Skeletal muscle cell (primary cell): Measurements from ENCODE around the gene PPP6R2.
"Not testable (repeated sequence)": the region's sequence is repeated elsewhere in the genome, so short reads cannot be mapped to it uniquely, and the experiment has no call there.

Source experiments
- DNase-seq: peaks from one replicate; pipeline ENCODE4 v3.0.0-alpha.2; 2010; ENCODE audit warnings: low read depth
- H3K4me3 ChIP-seq: 2 replicates; pipeline ENCODE4 v1.5.1; 2011; ENCODE audit warnings: low read depth, mild to moderate bottlenecking, control low read depth, low read length, moderate library complexity

The PPP6R2 gene

DNA sequence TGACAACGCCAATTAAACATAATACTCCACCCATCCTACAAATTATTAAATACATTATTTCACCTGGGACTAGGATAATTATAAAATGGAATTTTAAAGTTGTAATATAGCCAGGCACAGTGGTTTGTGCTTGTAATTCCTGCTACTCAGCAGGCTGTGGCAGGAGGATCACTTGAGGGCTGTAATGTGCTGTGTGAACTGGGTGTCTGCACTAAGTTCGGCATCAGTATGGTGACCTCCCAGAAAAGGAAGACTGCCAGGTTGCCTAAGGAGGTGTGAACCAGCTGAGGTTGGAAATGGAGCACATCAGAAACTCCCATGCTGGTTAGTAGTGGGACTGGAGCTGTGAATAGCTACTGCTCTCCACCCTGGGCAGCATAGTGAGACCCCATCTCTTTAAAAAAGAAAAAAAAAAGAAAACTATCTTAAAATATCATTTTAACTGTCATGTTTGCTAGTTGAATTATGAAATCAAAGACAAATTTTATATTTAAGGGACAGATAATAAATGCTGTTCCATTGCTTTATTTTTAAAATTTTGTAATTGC is 28.0 kb downstream of the PPP6R2 start:
- H3K4me3 ChIP-seq, result no peak overlapping the region
- DNase-seq, result no peak

DNA sequence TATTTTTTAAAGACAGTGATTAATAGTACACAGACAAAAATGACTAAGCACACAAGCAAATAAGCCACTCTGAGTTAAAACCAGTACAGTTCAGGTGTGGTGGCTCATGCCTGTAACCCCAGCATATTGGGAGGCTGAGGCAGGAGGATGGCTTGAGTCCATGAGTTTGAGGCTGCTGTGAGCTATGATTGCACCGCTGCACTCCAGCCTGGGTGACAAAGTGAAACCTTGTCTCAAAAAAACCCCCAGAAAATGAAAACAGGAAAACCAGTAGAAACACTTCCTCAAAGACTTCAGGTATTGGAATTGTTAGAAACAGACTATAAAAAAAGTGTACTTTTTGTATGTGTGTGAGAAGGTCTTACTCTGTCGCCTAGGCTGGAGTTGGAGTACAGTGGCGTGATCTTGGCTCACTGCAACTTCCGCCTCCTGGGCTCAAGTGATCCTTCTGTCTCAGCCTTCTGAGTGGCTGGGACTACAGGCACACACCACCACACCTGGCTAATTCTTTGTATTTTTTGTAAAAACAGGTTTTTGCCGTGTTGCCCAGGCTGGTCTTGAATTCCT is 33.0 kb downstream of the PPP6R2 start:
- H3K4me3 ChIP-seq, result no peak overlapping the region
- no peak for DNase-seq

DNA sequence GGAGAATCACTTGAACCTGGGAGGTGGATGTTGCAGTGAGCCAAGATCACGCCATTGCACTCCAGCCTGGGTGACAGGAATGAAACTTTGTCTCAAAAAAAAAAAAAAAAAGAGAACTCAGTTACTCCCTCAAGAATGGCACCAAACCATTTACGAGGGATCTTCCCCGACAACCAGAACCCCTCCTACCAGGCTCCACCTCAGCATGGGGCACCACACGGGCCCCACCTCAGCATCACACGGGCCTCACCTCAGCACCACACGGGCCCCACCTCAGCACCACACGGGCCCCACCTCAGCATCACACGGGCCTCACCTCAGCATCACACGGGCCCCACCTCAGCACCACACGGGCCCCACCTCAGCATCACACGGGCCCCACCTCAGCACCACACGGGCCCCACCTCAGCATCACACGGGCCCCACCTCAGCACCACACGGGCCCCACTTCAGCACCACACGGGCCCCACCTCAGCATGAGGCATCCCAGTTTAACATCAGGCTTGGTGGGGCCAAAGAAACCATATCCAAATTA is 38.0 kb downstream of the PPP6R2 start:
- DNase-seq, H3K4me3 ChIP-seq: not testable (repeated sequence)

DNA sequence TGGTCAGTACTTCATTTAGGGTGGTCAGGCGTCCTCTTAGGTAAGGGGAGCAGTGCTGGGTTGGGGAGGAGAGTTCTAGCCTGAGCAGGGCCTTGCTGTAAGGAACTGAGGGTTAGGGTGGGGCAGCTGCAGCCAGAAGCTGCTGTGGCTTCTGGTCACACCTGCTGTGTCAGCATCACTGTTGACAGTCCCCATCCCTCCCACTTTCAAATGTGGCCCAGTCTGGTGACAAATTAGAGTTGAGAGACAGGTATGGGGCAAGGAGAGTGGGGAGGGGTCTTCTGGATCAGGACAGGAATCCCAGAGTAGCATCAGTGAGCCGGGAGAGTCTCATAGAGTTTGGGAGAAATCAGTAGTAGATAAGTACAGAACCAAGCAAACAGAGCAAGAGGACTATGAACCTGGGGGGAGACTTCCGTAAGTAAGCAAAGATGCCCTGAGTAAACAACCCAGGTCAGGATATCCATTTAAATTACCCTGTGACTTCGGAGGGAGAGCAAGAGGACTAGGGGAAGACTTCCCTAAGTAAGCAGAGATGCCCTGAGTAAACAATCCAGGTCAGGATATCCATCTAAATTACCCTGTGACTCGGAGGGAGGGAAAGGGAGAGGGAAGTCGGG is 53.7 kb downstream of the PPP6R2 start:
- no peak overlapping the region for H3K4me3 ChIP-seq
- no peak for DNase-seq

DNA sequence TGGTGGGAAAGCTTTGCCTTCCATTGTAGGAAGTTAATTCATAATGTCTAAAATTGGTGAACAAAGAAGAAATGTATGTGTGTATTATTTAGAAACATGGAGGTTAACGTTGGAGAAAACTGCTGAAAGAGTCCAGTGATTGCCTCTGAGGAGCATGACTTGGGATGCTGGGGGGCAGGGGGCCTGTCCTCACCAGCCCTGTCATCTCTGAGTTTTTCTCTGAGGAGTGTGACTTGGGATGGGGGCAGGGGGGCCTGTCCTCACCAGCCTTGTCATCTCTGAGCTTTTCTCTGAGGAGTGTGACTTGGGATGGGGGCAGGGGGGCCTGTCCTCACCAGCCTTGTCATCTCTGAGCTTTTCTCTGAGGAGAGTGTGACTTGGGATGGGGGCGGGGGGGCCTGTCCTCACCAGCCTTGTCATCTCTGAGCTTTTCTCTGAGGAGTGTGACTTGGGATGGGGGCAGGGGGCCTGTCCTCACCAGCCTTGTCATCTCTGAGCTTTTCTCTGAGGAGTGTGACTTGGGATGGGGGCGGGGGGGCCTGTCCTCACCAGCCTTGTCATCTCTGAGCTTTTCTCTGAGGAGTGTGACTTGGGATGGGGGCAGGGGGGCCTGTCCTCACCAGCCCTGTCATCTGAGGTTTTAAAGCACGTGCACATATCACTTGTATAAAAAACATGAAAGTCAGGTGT is 54.4 kb downstream of the PPP6R2 start:
- not testable (repeated sequence) for H3K4me3 ChIP-seq, DNase-seq

DNA sequence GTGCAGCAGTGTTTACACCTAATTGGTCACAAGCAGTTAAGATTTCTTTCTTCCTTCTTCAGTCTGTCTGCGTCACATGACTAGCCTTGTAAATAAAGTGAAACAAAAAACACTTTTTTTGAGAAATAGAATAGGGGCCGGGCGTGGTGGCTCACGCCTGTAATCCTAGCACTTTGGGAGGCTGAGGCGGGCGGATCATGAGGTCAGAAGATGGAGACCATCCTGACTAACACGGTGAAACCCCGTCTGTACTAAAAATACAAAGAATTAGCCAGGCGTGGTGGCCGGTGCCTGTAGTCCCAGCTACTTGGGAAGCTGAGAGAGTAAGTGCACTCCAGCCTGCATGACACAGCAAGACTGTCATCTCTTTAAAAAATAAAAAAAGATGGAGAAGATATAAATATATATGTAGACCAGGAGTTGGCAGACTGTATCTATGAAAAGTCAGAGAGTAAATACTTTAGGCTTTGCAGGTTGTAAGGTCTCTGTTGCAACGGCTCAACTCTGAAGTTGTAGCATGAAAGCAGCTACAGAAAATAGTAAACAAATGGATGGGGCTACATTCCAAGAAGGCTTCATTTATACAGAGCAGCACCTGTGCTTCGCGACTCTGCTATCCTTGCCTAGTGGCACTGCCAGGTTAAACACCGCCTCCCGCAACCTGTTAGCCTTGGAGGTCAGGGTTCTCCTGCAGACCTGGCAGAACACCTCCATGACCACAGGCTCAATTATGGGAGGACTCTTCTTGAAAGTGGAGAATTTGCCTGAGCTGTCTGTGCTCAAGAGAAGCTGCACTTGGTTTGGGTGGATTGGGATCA is 55.9 kb downstream of the PPP6R2 start:
- H3K4me3 ChIP-seq, result no peak overlapping the region
- DNase-seq, result no peak

DNA sequence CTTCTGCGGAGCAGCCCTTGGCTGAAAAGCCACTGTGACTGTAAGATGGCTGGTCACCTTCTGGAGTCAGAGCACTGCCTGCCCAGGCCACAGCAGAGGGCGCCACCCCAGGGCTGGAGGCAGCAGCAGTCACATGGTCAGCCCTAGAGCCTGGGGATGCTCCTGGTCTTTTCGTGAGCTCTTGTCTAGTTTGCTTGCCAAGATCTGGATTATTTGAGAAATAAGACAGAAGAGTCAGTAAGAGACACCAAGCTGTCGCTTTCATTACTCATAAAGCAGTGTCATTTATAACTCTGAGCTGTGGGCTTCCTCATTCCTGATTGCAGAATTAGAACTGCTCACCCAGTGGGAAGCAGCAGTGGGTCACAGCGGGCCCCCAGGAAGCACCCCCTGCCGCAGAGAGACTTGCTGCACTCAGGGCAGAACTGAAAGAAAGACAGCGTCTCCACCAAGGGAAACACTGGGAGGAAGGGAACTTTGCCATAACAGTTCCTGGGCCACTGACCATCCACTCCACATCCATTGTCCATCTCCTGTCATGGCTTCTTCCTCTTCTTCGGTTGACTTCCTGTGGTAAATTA is 56.7 kb downstream of the PPP6R2 start:
- no peak overlapping the region for H3K4me3 ChIP-seq
- no peak for DNase-seq

DNA sequence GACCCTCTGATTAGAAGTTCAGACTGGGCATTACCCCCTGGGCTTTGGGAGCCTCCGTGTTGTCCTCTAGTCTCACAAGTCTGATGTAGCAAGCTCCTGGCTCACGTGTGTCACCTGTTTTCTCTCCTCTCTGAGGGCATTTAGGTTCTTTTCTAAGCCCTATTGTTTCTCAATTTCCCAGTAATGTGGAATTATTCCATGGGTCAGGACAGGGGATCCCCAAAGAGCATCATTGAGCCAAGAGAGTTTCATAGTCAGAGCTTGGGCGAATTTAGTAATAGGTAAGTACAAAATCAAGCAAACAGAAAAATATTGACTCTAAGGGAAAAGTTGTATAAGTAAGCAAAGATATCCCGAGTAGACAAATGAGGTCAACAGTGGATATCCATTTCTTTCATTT is 57.3 kb downstream of the PPP6R2 start:
- DNase-seq, result no peak
- no peak overlapping the region for H3K4me3 ChIP-seq

DNA sequence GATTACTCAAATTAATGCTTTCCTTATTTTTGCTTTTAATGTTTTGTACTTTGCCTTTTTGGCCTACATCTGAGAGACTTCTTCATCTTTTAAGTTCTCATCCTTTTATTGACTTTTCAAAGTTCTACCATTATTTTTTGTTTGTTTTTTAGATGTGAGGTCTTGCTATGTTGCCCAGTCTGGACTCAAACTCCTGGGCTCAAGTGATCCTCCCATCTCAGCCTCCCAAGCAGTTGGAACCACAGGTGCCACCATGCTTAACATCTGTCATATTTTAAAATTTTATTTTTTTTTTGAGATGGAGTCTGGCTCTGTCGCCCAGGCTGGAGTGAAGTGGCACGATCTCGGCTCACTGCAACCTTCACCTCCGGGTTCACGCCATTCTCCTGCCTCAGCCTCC is 57.8 kb downstream of the PPP6R2 start:
- DNase-seq, result no peak
- H3K4me3 ChIP-seq, result no peak overlapping the region

DNA sequence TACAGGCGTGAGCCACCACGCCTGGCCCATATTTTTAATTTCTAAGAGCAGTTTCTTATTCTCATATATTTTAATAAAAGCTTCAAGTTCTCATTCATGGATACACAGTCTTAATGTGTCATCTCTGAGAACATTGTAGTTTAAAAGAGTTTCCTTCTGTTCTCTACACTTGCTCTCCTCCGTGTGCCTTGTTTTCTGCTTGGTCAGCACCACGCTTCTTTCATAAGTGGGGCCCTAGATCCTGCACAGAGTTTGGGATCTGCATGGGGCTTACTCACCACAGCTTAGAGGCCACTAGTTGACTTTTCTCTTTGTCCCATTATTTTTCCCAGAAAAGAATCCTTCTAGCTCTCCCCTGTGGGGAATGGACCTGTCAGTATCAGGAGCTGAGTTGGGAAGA is 58.8 kb downstream of the PPP6R2 start:
- no peak for DNase-seq
- no peak overlapping the region for H3K4me3 ChIP-seq

DNA sequence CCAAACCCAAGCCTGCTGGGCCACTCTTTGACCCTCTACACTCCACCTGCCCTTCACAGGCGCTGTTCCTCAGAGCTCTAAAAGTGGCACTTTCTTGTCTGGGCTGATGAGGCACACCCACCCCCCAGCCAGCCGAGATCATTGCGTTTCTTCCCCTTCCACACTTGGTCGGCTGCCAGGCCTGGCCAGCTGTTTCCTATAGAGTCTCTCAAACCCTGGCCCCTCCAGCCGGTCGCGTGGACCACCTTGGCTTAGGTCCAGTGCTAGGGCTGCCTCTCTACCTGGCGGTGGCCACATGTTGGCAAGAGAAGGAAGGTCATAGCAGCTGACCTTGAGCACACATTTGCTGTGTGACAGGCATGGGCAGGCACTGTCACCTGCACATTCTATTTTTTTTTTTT is 60.6 kb downstream of the PPP6R2 start:
- H3K4me3 ChIP-seq, result no peak overlapping the region
- no peak for DNase-seq

DNA sequence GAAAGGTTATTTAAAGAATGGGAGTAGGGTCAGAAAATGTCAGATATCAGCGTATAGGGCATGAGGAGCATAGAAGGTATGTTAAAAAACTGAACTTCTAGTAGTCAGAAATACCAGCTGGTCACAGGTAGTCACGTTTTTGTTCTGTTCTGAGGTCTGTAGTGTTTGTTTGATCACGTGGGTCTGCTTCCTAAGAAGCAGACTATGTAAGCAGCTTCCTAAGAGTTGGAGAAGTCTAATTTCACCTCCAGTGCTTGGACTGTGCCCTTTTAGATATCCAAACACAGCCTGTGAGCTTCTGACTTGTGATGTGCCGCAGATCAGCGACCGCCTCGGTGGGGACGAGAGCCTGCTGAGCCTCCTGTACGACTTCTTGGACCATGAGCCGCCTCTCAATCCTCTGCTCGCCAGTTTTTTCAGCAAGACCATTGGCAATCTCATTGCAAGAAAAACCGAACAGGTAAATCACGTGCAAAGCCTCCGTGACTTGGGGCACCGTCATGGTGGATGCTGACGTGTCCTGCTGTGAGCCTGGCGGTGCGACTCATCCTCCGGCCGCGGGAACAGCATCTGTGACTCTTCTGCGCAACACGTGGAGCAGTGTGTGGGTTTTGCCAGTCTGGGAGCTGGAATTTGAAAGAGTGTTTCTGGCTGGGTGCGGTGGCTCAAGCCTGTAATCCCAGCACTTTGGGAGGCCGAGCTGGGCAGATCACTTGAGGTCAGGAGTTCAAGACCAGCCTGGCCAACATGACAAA is 63.5 kb downstream of the PPP6R2 start:
- no peak for DNase-seq
- H3K4me3 ChIP-seq, result no peak overlapping the region

DNA sequence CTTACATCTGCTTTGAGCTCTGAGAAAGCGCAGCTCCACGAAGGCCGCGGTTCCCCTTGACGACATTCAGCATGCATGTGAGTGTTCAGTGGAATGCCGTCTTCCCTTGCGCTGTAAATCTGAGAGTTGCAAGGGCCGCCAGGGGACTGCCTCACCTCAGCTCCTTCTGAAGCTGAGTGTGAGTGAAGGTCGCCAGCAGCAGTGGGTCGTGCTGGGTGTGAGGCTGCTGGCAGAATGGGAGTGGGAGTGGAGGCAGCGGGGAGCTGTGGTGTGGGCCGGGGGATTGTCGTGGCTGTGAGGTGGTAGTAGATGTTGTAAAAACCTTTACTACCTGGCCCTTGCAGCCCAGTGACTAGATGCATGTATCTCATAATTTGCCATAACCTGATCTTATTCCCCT is 65.2 kb downstream of the PPP6R2 start:
- no peak for DNase-seq
- no peak overlapping the region for H3K4me3 ChIP-seq

DNA sequence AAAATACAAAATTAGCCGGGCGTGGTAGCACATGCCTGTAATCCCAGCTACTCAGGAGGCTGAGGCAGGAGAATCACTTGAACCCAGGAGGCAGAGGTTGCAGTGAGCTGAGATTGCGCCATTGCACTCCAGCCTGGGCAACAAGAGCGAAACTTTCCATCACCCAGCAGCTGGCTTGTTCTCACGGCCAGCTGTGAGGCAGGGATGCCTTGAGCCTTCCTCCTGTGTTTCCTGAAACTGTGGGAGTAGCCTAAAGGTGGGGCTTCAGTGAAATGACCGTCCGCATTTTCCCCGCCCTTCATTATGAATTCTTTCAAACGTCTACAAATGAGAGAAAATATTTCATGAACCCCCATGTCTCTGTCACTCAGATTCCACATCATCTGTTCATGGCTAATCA is 65.8 kb downstream of the PPP6R2 start:
- not testable (repeated sequence) for DNase-seq, H3K4me3 ChIP-seq

DNA sequence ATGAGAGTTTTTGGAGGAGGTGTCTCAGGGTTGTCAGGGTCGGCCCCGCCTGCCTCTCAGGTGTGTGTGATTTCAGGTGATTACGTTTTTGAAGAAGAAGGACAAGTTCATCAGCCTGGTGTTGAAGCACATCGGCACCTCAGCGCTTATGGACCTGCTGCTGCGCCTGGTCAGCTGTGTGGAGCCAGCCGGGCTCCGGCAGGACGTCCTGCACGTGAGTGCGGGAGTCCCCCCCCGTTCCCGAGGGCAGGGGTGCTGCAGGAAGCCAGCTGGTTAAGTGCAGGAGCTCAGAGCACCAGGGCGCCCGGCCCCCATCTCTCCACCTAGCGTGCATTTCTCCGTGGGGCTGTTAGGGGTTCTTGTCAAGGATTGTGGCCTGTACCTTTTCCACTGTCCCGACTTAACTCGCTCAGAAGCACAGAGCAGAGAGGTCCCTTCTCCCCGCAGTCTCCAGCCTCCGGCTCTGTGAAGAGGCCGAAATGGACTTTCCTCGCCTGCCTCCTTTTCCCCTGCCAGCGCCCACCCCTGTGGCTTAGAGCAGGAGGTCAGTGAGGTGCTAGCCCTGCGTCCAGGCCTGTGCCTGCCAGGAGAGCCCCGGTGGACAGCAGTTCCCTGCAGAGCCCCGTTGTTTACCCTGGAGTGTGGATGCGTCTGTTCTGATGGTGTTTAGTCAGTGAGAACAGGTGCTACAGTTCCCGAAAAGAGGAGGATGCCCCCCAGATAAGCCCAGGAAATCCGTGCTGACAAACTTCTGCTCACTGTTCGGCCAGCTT is 71.5 kb downstream of the PPP6R2 start:
- H3K4me3 ChIP-seq, result no peak overlapping the region
- no peak for DNase-seq

DNA sequence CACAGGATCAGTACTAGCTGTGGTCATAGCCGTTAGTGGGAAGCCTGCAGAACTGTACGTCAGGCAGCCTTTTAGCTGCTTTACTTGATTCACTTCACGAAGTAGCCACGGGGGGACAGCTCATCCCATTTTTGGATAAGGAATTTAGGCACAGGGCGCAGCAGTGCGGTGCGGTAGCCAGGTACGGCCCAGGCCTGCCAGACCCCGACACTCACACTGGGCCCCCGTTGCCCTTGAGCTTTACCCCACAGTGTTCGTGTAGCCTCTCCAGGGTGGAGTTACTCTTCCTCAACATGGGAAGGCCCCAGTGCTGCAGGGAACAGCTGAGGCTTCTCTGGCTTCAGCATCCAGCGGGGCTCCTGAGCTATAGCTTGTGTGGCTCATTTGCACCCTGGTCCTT is 72.3 kb downstream of the PPP6R2 start:
- H3K4me3 ChIP-seq, result no peak overlapping the region
- no peak for DNase-seq

DNA sequence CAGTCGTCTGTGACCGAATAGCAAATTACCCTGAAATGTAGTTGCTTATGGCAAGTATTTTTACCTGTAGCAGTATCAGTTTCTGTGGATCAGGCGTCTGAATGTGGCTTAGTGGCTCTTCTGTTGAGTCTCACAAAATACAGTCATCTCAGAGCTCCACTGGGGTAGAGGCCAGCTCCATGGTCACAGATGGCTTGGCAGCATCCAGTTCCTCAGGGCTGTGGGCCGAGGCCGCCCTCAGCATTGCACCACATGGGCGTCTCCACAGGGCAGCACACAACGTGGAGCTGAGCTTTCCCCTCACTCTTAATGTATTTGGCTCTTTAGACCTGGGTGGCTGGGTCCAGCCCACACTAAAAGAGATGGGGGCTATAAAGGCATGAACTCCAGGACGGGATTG is 73.9 kb downstream of the PPP6R2 start:
- no peak overlapping the region for H3K4me3 ChIP-seq
- DNase-seq, result no peak
